ENCODE data around the gene B4GAT1. TPM values are rescaled to one million over a fixed set of nuclear protein-coding genes. Genes with fewer than 3 reads are reported as not detected.
A peak's percentile ranks its signal among the peaks of the same experiment; 100 is the strongest.
"Not testable (repeated sequence)": the region's sequence is repeated elsewhere in the genome, so short reads cannot be mapped to it uniquely, and the experiment has no call there.

The B4GAT1 gene
- total RNA-seq (22.8 TPM), polyA plus RNA-seq (50.4 TPM)

DNA sequence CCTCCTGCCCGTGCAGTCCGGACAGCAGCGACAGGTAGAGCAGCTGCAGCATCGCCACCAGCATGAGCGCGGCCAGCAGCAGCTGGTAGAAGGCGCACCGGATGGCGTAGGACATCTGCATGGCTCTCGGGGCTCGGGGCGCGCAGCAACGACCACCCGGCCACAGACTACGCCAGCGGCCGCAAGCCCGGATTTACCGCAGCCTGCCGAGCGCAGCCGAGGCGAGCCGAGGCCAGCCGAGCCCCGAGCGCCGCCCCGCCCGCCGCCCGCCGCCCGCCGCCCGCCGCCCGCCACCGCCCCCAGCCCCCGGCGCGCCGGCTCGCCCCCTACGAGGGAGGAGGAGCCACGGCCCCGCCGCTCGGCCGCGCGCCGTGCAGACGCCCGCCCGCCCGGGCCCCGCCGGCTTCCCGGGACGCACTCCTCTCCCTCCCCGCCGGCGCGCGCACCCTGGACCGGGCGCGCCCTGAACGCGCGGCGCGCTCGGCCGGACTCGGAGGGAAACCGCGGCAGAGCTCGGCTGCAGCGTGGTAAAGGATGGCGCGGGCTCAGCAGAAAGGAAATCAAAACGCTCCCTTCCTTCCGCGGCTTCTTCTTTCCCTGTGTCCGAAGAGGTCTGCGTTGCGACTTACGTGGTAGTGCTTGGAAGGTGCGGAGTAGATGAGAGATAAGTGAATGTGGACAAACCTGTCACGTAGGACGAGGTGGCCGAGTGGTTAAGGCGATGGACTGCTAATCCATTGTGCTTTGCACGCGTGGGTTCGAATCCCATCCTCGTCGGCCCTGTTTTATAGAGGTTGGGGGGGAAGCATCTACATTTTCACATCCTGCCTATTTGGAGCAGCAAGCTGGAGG is at the start of gene B4GAT1:
TSS of gene B4GAT1 (minus strand) at position 205 of the 852 bp plus-strand sequence. CDS start at position 121, 84 bp downstream.
- H3K4me1 ChIP-seq (ENCODE audit: insufficient read depth): peaks cover 1% of the 10 kb centered on the region
- peak within 1 kb of the TSS; percentile 88 for H3K4me3 ChIP-seq (ENCODE audit: low read depth, low read length)
- no peaks in the 10 kb centered on the region for H3K36me3 ChIP-seq (ENCODE audit: insufficient read depth)
- peak within 1 kb of the TSS; percentile 90 for H3K27ac ChIP-seq (ENCODE audit: low read depth)
- under 1% methylated on average over 91 of the region's 101 CpGs for WGBS
- DNase-seq (ENCODE audit: extremely low spot score): peak; percentile 90

DNA sequence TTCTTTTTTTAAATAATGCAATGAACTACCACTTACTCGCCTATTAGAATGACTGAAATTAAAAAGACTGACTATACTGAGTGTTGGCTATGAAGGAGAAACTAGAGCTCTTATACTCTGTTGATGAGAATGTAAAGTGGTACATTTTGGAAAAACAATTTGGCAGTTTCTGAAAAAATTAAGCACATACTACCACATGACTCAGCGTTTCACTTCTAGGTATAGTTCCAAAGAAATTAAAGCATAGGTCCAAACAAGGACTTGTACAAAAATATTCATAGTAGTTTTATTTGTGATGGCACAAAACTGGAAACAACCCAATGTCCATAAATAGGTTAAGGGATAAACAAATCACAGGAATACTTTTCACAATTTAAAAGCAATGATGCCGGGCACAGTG is 46.5 kb upstream of the B4GAT1 start:
- Histone ChIP-seq H3K27ac (ENCODE audit: low read depth) (no peak overlapping the region), H3K36me3 (ENCODE audit: insufficient read depth) (no peaks in the 10 kb centered on the region), H3K4me3 (ENCODE audit: low read depth, low read length) (no peak overlapping the region), H3K4me1 (ENCODE audit: insufficient read depth) (no peaks in the 10 kb centered on the region)
- no peak for DNase-seq (ENCODE audit: extremely low spot score)
- WGBS: 80% methylated on average over 3 of the region's 3 CpGs

DNA sequence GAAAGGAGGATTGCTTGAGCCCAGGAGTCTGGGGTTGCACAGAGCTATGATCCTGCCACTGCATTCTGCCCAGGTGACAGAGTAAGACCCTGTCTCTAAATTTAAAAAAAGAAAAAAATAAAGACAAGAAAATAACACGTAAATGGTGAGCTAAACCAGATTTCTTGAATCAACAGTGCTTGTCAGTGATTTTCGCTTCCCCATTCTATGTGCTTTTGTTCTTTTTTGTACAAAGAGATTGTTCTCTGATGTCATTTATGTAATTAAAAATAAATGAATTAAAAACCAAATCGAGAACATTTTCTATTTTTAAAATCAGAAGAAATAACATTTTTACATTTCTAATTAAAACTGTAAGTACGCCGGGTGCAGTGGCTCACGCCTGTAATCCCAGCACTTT is 43.9 kb upstream of the B4GAT1 start:
- H3K4me1 ChIP-seq (ENCODE audit: insufficient read depth): no peaks in the 10 kb centered on the region
- H3K27ac ChIP-seq (ENCODE audit: low read depth): no peak overlapping the region
- no peak overlapping the region for H3K4me3 ChIP-seq (ENCODE audit: low read depth, low read length)
- no peaks in the 10 kb centered on the region for H3K36me3 ChIP-seq (ENCODE audit: insufficient read depth)
- 79% methylated on average over 6 of the region's 6 CpGs for WGBS
- no peak for DNase-seq (ENCODE audit: extremely low spot score)

DNA sequence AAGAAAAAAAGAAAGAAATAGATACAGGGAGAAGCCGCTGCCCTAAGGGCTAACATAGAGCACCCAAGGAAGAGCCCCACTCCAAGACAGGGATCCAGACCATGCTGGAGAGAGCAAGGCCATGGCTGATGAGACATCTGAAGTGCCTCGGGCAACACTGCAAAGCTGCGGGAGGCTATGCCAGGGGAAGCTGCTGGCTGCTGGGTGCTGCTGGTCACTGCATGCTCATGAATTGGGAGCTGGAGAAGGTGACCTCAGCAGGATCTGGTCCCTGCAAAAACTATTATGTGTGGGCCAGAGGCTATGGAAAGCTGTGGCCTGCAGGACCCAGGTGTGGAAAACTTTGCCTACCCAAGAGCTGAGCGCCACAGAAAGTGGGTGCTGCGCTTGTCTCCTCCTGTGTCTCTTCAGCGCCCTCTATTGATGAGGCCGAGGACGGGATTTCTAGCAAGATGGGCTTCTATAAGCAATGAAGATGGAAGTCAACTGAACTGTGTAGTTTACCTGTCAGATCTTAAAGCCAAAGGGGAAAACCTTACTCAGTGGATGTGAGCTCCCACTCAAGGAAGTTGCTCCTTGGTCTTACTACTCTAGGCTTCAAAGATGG is 41.5 kb upstream of the B4GAT1 start:
- WGBS: 28% methylated on average over 8 of the region's 8 CpGs
- DNase-seq (ENCODE audit: extremely low spot score): no peak

DNA sequence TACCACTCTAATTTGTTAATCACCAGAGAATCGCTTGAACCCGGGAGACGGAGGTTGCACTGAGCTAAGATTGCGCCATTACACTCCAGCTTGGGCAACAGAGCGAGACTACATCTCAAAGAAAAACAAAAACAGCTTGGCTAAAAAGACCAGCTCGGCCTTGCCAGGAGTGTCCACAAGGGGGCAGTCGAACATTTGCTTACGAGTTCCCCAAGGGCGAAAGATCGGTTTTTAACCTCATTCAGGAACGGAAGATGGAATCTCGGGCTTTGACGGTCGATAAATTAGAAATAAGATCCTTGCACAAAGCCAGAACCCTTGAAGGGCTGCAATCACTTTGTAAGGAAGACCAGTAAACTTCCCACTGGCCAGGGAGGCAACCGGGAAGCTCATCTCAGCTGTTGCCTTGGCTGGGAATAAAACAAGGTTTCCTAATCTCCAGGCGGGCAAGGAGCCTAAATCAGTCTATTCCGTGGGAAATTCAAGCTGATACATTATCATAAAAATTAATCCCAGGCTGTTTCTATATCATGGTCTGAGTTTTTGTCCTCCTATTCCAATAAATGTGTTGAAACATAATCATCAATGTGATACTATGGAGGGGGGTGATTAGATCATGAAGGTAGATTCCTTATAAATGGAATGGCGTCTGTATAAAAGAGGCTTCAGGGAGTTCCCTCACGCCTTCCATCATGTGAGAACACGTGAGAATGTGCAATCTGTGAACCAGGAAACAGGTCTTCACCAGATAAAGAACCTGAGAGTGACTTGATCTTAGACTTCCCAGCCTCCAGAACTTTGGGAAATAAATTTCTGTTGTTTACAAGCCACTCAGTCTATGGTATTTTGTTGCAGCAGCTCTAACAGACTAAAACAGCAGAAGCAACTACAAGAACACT is 39.0 kb upstream of the B4GAT1 start:
- Histone ChIP-seq H3K36me3 (ENCODE audit: insufficient read depth) (no peaks in the 10 kb centered on the region), H3K4me1 (ENCODE audit: insufficient read depth) (no peaks in the 10 kb centered on the region), H3K27ac (ENCODE audit: low read depth) (no peak overlapping the region), H3K4me3 (ENCODE audit: low read depth, low read length) (no peak overlapping the region)
- 8% methylated on average over 20 of the region's 20 CpGs for WGBS
- DNase-seq (ENCODE audit: extremely low spot score): peak; percentile 62

More for the DNA sequence above, 41.5 kb upstream of the B4GAT1 start:
- Histone ChIP-seq H3K36me3 (ENCODE audit: insufficient read depth) (no peaks in the 10 kb centered on the region), H3K27ac (ENCODE audit: low read depth) (no peak overlapping the region), H3K4me3 (ENCODE audit: low read depth, low read length) (no peak overlapping the region), H3K4me1 (ENCODE audit: insufficient read depth) (no peaks in the 10 kb centered on the region)

DNA sequence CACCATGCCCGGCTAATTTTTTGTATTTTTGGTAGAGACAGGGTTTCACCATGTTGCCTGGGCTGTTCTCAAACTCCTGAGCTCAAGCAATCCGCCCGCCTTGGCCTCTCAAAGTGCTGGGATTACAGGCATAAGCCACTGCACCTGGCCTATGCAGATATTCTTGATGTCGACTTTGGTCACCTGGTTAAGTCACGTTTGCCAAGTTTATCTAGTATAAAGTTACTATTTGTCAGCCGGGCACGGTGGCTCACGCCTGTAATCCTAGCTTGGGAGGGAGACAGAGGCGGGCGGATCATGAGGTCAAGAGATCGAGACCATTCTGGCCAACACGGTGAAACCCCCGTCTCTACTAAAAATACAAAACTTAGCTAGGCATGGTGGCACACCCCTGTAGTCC is 36.9 kb upstream of the B4GAT1 start:
- 81% methylated on average over 13 of the region's 13 CpGs for WGBS
- not testable (repeated sequence) for DNase-seq (ENCODE audit: extremely low spot score); H3K36me3 ChIP-seq (ENCODE audit: insufficient read depth)

DNA sequence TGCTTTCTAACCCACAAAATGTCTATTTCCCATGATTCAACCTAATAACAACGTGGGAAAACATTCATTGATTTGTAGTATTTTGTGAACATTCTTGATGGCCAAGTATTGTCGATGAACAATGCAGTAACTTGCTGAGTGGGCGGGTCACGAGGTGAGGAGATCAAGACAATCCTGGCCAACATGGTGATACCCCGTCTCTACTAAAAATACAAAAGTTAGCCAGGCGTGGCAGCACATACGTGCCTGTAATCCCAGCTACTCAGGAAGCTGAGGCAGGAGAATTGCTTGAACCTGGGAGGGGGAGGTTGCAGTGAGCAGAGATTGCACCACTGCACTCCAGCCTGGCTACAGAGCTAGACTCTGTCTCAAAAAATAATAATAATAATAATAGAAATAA is 32.8 kb upstream of the B4GAT1 start:
- WGBS: 32% methylated on average over 7 of the region's 7 CpGs

More for the DNA sequence above, 36.9 kb upstream of the B4GAT1 start:
- not testable (repeated sequence) for H3K4me3 ChIP-seq (ENCODE audit: low read depth, low read length); H3K4me1 ChIP-seq (ENCODE audit: insufficient read depth); H3K27ac ChIP-seq (ENCODE audit: low read depth)

DNA sequence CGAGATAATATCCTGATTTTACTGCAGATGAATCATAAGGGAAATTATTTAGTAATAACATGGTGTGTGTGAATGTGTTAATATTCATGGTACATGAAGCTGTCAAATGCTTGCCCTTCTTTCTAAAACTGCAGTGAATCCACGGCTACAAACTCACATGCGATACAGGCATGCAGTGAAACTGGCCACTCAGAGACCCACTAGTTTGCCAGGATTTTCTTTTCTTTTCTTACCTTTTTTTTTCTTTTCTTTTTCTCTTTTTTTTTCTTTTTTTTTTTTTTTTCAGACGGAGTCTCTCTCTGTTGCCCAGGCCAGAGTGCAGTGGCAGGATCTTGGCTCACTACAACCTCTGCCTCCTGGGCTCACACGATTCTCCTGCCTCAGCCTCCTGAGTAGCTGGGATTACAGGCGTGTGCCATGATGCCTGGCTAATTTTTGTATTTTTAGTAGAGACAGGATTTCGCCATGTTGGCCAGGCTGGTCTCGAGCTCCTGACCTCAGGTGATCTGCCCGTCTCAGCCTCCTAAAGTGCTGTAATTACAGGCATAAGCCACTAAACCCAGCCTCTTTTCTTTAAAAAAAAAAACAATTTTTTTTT is 26.4 kb upstream of the B4GAT1 start:
- 61% methylated on average over 9 of the region's 9 CpGs for WGBS
- H3K4me3 ChIP-seq (ENCODE audit: low read depth, low read length); H3K27ac ChIP-seq (ENCODE audit: low read depth); H3K4me1 ChIP-seq (ENCODE audit: insufficient read depth); H3K36me3 ChIP-seq (ENCODE audit: insufficient read depth); DNase-seq (ENCODE audit: extremely low spot score): not testable (repeated sequence)

More for the DNA sequence above, 32.8 kb upstream of the B4GAT1 start:
- H3K27ac ChIP-seq (ENCODE audit: low read depth); H3K4me3 ChIP-seq (ENCODE audit: low read depth, low read length); H3K4me1 ChIP-seq (ENCODE audit: insufficient read depth); DNase-seq (ENCODE audit: extremely low spot score); H3K36me3 ChIP-seq (ENCODE audit: insufficient read depth): not testable (repeated sequence)

DNA sequence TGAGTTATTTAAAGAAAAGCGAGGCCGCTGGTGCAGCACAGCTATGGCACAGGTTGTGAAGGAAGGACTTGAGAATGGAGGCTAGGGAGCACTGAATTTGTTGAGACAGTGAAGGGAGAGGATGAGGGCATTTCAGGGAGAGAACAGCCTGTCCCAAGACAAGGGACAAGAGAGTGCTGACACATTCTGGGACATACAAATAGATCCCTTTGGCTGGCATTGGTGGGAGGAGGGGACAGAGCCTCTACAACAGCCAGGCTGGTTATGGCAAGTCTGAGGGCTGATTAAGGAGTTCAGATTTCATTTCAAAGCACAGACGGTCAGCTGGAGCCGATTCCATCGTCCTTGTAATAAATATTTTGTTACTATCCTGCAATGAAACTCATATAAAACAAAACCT is 25.8 kb upstream of the B4GAT1 start:
- WGBS: 42% methylated on average over 5 of the region's 5 CpGs
- Histone ChIP-seq H3K27ac (ENCODE audit: low read depth) (no peak overlapping the region), H3K36me3 (ENCODE audit: insufficient read depth) (no peaks in the 10 kb centered on the region), H3K4me3 (ENCODE audit: low read depth, low read length) (no peak overlapping the region), H3K4me1 (ENCODE audit: insufficient read depth) (no peaks in the 10 kb centered on the region)
- DNase-seq (ENCODE audit: extremely low spot score): no peak

DNA sequence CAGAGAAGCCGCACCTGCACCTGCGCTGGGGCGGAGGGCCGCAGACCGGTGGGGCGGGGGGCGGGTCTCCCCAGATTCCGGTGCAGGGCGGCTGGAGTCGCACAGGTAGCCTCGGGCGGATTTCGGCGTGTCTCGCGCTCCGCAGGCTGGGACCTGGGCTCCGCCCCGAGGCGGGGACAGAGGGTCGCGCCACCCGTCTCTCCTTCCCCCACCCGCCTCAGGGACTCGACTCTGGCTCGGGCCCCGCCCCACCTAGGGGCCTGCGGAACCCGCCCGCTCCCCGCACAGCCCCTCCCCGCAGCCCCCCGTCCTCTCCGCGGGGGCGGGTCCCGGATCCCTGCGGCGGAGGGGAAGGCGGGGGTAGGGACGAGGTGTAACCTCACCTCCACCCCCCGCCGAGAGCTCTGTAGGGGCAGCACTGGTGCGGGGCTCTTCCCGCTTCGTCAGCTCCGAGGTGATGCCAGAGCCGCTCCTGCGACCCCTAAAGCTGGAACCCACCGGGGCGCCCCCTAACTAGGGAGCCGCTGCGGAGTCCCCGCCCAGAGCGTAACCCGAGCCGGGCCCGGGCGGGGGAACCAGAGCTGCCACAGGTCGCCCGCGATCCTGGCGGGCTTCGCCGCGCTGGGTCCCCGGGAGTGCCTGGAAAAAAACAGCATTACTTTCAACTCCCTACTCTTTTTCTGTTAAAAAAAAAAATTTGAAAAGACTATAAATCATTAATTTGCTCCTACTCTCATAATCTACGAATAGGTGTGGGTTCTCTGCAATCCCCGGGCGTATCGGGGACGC is 24.4 kb upstream of the B4GAT1 start, which contains the start of gene SLC29A2:
TSS of gene SLC29A2 (minus strand) at position 134 of the 789 bp plus-strand sequence. CDS start 169 bp downstream, outside the sequence.
- H3K36me3 ChIP-seq (ENCODE audit: insufficient read depth): no peaks in the 10 kb centered on the region
- peak; percentile 53 for DNase-seq (ENCODE audit: extremely low spot score)
- WGBS: under 1% methylated on average over 71 of the region's 72 CpGs
- peak within 1 kb of the TSS; percentile 31 for H3K27ac ChIP-seq (ENCODE audit: low read depth)
- no peaks in the 10 kb centered on the region for H3K4me1 ChIP-seq (ENCODE audit: insufficient read depth)
- peak within 1 kb of the TSS; percentile 57 for H3K4me3 ChIP-seq (ENCODE audit: low read depth, low read length)

DNA sequence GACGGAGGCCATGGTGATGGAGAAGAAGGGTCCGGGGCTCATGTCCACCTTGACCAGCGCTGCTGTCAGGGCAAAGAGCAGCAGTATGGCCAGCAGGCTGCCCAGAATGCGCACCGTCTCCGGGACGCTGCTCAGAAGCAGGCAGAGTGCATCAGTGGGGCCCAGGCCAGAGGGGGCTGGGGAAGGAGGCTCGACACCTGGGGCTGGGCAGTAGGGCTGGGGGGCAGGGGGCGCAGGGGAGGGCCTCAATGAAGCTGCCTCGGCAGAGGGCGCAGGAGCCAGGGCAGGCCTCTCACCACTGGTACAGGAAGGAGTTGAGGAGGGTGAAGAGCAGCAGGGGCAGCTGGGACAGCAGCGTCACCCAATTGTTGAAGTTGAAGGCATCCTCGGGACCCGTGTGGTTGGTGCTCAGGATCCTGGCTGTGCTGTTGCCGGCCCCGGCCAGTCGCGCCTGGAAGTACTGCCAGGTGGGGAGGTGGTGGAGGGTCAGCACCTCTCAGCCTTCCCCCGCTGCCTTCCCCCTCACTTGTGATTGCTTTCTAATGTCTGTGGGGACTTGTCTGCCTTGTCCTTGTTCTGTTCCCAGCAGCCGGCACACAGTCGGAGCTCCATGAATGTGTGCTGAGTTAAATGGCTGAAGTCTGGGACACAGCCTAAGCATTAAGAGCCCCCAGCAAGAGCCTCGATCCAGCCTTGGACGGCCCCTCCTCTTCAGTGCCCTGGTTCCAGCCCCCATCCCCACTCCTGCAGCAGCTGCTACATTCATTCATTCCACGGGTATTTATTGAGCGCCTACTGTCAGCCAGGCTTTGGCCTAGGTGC is 21.9 kb upstream of the B4GAT1 start:
- no peak overlapping the region for H3K4me3 ChIP-seq (ENCODE audit: low read depth, low read length)
- DNase-seq (ENCODE audit: extremely low spot score): no peak
- H3K36me3 ChIP-seq (ENCODE audit: insufficient read depth): no peaks in the 10 kb centered on the region
- H3K27ac ChIP-seq (ENCODE audit: low read depth): no peak overlapping the region
- WGBS: 87% methylated on average over 25 of the region's 25 CpGs
- no peaks in the 10 kb centered on the region for H3K4me1 ChIP-seq (ENCODE audit: insufficient read depth)

DNA sequence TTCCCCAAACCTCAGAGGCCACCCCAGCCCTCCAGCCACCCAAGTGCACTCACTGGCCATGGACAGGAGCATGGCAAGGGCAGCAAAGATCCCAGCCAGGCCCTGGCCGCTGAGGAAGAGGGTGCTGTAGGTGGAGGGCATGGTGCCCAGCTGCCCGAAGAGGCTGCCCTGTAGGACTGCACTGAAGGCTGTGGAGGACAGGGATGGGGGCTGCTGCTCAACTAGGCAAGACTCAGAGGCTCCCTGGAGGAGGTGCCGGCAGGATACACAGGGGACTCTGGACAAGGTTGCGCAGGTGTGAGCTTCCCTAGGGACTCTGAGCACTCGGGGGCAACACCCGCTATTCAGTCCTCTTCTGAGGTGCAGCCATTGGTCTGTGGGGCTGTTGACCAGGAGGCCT is 21.1 kb upstream of the B4GAT1 start:
- H3K4me3 ChIP-seq (ENCODE audit: low read depth, low read length): no peak overlapping the region
- 92% methylated on average over 6 of the region's 6 CpGs for WGBS
- no peak for DNase-seq (ENCODE audit: extremely low spot score)
- H3K36me3 ChIP-seq (ENCODE audit: insufficient read depth): no peaks in the 10 kb centered on the region
- no peaks in the 10 kb centered on the region for H3K4me1 ChIP-seq (ENCODE audit: insufficient read depth)
- H3K27ac ChIP-seq (ENCODE audit: low read depth): no peak overlapping the region
